Activated CD8-positive, alpha-beta memory T cell treated with anti-CD3 and anti-CD28 coated beads for 36 hours (primary cell): Measurements from ENCODE around the gene ROR1. TPM values are rescaled to one million over a fixed set of nuclear protein-coding genes. Genes with fewer than 3 reads are reported as not detected.

Experiments
- CTCF ChIA-PET: fragments of 350-600 bp; sonication (Branson Sonifier 250); formaldehyde crosslinking; loops from one replicate; lab custom pipeline; 2021; ENCODE audit warnings: antibody characterized with exemption; lab: Charles Lee
- POLR2A ChIA-PET: fragments of 350-600 bp; sonication (Branson Sonifier 250); formaldehyde crosslinking; loops from one replicate; lab custom pipeline; 2021; ENCODE audit warnings: antibody characterized with exemption; lab: Charles Lee
- total RNA-seq, 2 experiments: library from RNA; stranded (reverse); gene quantifications; one replicate each; pipeline ENCODE4 v1.2.3, GENCODE V29; 2021

The ROR1 gene
- total RNA-seq, 2 experiments from 2014 or later = not detected

GRCh38 chr1:63871463-63871862, 97.6 kb downstream of the ROR1 start:
- ChIA-PET CTCF (no interaction called here), POLR2A (no interaction called here)

- ChIA-PET POLR2A (no interaction called here), CTCF (interaction anchor here (0.5 kb wide), 1 partner anchor 186 kb away, joined by 3 read pairs; no protein-coding TSS in a partner anchor)
These were observed 99.9 kb downstream of the ROR1 start for GRCh38 chr1:63873751-63874150.

DNA sequence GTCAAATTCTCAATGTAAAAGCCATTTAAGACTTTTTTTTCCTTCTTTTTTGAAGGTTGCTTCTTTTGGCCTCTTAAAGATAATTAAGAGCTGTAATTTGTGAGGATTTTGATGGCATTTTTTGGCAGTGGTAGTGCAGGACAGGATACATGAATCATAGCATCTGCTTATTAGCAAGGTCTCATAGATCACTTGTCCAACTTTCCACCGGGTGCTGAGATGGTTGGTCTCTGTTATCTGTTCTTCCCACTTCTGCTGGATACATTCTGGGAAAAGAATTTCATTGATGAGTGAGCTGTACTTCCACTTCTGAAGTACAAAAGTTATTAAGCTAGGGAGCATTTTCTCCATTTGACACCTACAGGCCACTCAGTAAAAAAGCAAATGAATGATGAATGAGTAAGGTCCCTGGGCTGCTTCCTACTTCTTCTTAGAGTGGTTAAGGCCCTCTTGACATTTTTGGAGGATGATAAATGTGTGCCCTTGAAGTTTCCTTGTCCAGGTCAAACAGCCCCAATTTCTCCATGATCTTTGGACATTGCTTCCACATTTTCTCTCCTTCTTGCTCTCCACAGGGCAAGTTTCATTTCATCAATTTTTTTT, 100.6 kb downstream of the ROR1 start:
- POLR2A ChIA-PET = no interaction called here
- CTCF ChIA-PET = interaction anchor here (0.5 kb wide), 1 partner anchor 187 kb away, joined by 3 read pairs; no protein-coding TSS in a partner anchor

GRCh38 chr1:63875636-63876035, 101.8 kb downstream of the ROR1 start:
- POLR2A ChIA-PET = no interaction called here
- CTCF ChIA-PET = no interaction called here

DNA sequence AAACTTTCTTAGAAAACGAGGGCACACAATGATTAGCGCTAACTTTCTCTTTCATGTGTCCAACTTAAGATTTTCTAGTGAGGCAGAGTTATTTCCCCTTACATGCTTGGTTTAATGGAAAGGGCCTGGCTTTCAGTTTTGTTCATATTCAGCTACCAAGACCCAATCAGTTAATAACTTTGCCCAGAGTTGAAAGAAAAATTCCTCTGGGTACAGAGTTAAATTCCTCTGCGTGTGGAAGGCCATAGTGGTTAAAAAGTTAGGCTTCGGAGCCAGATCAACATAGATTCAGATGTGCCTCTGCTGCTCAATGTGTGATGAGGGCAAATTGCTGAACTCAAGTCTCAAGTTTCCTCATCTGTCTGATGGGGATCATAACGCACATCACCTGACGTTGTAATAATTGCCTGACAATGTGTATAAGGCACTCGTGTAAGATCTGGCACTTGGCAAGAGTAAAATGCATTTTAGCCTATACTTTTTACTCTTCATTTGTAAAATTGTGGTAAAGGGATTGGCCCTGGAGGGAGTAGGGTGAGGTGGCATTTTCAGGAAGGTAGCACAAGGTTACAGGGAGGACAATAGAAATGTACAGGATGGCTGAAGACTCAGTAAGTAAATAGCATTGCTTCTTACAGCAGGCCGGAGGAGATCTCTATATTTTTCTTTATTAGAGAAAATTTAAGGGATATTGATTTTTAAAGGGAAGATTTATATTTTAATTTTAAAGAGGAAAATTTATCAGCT, 103.4 kb downstream of the ROR1 start:
- ChIA-PET CTCF (no interaction called here), POLR2A (no interaction called here)

- ChIA-PET POLR2A (no interaction called here), CTCF (no interaction called here)
These were observed 104.0 kb downstream of the ROR1 start for GRCh38 chr1:63877816-63878215.

DNA sequence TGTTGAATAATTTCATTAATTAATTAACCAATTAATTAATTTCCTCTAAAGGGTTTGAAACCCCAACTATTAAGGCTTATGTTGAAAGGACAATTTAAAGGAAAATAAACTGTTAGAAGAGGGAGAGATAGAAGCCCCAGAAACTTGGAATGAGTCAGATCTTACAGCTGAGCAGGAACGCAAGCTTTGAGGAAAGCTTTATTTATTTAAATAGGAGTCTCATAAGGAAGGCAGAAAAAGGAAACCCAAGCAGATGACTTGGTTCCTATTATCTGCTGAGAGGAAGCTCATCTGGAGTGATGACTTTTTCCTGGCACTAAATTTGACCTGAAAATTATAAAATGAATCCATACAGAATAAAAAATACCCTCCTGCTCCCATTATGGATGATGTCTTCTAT, 105.1 kb downstream of the ROR1 start:
- ChIA-PET POLR2A (no interaction called here), CTCF (no interaction called here)

GRCh38 chr1:63880958-63881576, 107.2 kb downstream of the ROR1 start:
- CTCF ChIA-PET = no interaction called here

GRCh38 chr1:63882048-63882704, 108.4 kb downstream of the ROR1 start:
- POLR2A ChIA-PET = no interaction called here
- CTCF ChIA-PET = no interaction called here

More at GRCh38 chr1:63880958-63881576, 107.2 kb downstream of the ROR1 start:
- POLR2A ChIA-PET = no interaction called here

DNA sequence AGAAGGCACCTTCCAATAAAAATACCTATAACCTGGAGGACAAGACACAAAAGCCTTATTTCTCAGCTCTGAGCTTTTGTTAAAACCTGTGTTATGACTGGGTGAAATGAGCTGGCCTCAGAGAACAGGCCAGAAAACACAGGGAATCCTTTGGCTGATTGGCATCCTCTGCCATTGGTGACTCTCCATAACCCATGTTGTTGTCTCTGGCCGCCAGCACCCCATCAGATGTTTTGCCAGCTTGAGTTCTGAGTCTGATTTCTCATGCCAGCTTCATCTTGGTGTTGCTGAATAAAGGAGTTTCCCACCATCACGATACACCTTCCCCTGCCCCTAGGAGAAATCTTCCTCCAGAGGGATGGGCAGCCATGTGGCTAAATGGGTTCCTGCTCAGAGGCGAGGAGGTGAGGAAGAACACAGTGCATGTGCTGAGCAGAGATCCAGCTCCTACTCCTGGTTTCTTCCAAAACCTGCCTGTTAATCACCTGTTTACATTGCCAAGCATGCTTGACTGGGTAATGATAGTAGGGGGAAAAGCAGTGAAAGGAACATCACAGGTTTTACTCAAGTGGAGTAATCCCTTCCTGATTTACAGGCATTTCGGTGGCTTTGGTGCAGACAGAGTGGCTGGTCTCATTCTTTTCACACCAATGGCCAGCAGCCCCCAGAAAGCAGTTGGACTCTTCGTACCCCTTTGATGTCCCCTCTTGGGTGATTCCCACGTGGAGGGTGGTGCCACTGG, 109.8 kb downstream of the ROR1 start:
- CTCF ChIA-PET = no interaction called here
- POLR2A ChIA-PET = no interaction called here

DNA sequence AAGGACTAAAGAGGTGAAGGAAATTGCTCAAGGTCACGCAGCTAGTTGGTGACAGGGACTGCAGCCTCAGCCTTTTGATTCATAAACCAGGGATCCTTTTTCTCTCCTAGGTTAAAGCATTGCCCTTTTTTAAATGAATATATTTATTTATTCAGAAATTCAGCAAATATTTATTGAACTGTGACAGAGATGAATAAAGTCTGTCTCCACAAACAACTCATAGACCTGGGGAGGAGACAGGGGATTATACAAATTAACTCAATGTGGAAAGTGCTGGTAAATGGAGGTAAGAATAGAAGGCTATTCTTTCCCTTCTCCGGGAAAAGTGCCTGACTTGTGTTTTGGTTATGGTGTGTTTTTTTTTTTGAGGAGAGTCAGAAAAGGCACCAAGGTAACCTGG, 110.7 kb downstream of the ROR1 start:
- ChIA-PET CTCF (no interaction called here), POLR2A (no interaction called here)

DNA sequence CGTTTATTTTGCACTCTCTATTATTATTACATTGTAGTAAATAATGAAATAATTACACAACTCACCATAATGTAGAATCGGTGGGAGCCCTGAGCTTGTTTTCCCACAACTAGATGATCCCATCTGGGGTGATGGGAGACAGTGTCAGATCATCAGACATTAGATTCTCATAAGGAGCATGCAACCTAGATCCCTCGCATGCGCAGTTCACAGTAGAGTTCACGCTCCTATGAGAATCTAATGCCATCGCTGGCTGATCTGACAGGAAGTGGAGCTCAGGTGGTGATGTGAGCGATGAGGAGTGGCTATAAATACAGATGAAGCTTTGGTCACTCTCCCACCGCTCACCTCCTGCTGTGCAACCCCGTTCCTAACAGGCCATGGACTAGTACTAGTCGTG, 112.1 kb downstream of the ROR1 start:
- ChIA-PET POLR2A (no interaction called here), CTCF (no interaction called here)

GRCh38 chr1:63886340-63886739, 112.5 kb downstream of the ROR1 start:
- CTCF ChIA-PET = no interaction called here
- POLR2A ChIA-PET = no interaction called here

GRCh38 chr1:63887809-63888208, 114.0 kb downstream of the ROR1 start:
- POLR2A ChIA-PET = no interaction called here

DNA sequence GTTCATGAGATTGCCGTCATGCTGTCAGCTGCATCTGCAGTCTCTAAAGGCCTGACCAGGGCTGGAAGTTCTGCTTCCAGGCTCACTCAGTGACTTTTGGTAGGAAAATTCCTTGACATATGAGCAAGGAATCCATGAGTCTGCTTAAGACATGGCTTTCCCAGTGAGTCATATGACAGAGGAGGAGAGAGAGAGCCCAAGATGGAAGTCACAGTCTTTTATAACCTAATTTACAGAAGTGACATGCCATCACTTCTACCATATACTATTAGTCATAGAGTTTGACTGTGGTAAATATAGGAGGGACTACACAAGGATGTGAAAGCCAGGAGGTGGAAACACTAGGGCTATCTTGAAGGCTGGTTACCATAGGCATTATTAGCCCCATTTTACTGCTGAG, 115.2 kb downstream of the ROR1 start:
- POLR2A ChIA-PET = no interaction called here

More at GRCh38 chr1:63887809-63888208, 114.0 kb downstream of the ROR1 start:
- CTCF ChIA-PET = no interaction called here

GRCh38 chr1:63890468-63890867, 116.7 kb downstream of the ROR1 start:
- CTCF ChIA-PET = no interaction called here
- POLR2A ChIA-PET = no interaction called here

More for the DNA sequence above, 115.2 kb downstream of the ROR1 start:
- CTCF ChIA-PET = no interaction called here

GRCh38 chr1:63891060-63891690, 117.4 kb downstream of the ROR1 start:
- ChIA-PET POLR2A (no interaction called here), CTCF (no interaction called here)

DNA sequence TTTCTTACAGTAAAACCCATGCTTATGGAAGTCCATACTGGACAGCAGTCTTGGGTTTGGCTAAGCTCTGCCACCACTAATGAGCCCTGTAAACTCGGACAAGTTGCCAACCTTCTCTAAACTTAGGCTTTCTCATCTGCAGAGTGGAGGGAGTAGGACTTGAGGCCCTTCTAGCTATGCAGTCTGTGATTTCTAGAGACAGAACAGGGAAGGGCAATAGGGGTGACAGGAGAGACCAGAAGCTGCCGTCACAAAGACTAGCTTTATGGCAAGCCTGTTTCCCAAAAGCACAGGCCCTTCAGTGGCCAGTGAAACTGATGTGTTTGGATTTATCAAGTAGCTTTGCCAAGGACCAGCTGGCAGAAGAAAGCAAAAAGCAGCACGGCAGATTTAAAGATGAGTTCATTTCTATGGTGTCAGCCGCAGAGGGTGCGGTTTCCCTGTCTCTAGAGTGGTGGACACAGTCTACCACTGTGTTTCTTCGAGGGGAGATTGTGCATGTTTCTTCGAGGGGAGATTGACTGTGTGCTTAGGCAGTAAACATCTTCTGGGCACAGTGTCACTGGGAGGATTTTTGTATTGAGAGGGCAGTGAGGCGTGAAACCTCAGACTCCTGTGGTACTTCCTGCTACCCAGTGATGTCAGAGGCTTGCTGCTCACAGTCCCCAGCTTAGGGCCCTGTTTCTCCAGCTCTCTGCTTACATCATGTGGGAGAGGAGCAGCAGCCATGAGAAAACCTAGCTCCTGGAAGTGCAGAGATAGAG, 119.0 kb downstream of the ROR1 start:
- CTCF ChIA-PET = no interaction called here

More for the DNA sequence above, 119.0 kb downstream of the ROR1 start:
- POLR2A ChIA-PET = no interaction called here
